ENCODE measurements around the gene ATP8B1. TPM values are rescaled to one million over a fixed set of nuclear protein-coding genes. Genes with fewer than 3 reads are reported as not detected.

ATP8B1 gene
- total RNA-seq, 1 donor from 2014 or later, result 66.7 TPM

- H3K4me1 Mint-ChIP-seq (ENCODE audit: unreplicated experiment), result peaks cover 9% of the 10 kb centered on the region
- peaks cover 9% of the 10 kb centered on the region for H3K36me3 Mint-ChIP-seq (ENCODE audit: low read depth, unreplicated experiment)
- peak overlapping the region; percentile 84 for H3K27ac Mint-ChIP-seq (ENCODE audit: unreplicated experiment)
- H3K27me3 Mint-ChIP-seq (ENCODE audit: unreplicated experiment), result peaks cover 3% of the 10 kb centered on the region
- peak overlapping the region; percentile 93 for H3K4me3 Mint-ChIP-seq (ENCODE audit: unreplicated experiment)
- TF ChIP-seq CTCF (IDR thresholded peaks at IDR 0.05; ENCODE audit: unreplicated experiment), result peak; percentile 35
- peak; percentile 93 for DNase-seq (ENCODE audit: low spot score)
- H3K9me3 Mint-ChIP-seq (ENCODE audit: unreplicated experiment), result no peaks in the 10 kb centered on the region
Measured at GRCh38 chr18:57630002-57630753, 172.9 kb downstream of the ATP8B1 start.

- no peaks in the 10 kb centered on the region for H3K9me3 Mint-ChIP-seq (ENCODE audit: unreplicated experiment)
- peaks cover 8% of the 10 kb centered on the region for H3K36me3 Mint-ChIP-seq (ENCODE audit: low read depth, unreplicated experiment)
- H3K4me1 Mint-ChIP-seq (ENCODE audit: unreplicated experiment), result peaks cover 9% of the 10 kb centered on the region
- H3K27me3 Mint-ChIP-seq (ENCODE audit: unreplicated experiment), result peaks cover 3% of the 10 kb centered on the region
- no peak for TF ChIP-seq CTCF (IDR thresholded peaks at IDR 0.05; ENCODE audit: unreplicated experiment)
- no peak for DNase-seq (ENCODE audit: low spot score)
- no peak overlapping the region for H3K4me3 Mint-ChIP-seq (ENCODE audit: unreplicated experiment)
- H3K27ac Mint-ChIP-seq (ENCODE audit: unreplicated experiment), result no peak overlapping the region
Measured at GRCh38 chr18:57629422-57629821, 173.7 kb downstream of the ATP8B1 start.

- Mint-ChIP-seq H3K27ac (ENCODE audit: unreplicated experiment) (no peak overlapping the region), H3K4me1 (ENCODE audit: unreplicated experiment) (peaks cover 9% of the 10 kb centered on the region), H3K36me3 (ENCODE audit: low read depth, unreplicated experiment) (peaks cover 5% of the 10 kb centered on the region), H3K4me3 (ENCODE audit: unreplicated experiment) (no peak overlapping the region), H3K27me3 (ENCODE audit: unreplicated experiment) (peaks cover 5% of the 10 kb centered on the region), H3K9me3 (ENCODE audit: unreplicated experiment) (no peaks in the 10 kb centered on the region)
- DNase-seq (ENCODE audit: low spot score), result no peak
- no peak for TF ChIP-seq CTCF (IDR thresholded peaks at IDR 0.05; ENCODE audit: unreplicated experiment)
Measured at GRCh38 chr18:57627488-57627887, 175.6 kb downstream of the ATP8B1 start.

GRCh38 chr18:57624988-57625387 lies 178.1 kb downstream of the ATP8B1 start:
- Mint-ChIP-seq H3K36me3 (ENCODE audit: low read depth, unreplicated experiment) (no peaks in the 10 kb centered on the region), H3K9me3 (ENCODE audit: unreplicated experiment) (no peaks in the 10 kb centered on the region), H3K4me3 (ENCODE audit: unreplicated experiment) (no peak overlapping the region), H3K27ac (ENCODE audit: unreplicated experiment) (no peak overlapping the region), H3K27me3 (ENCODE audit: unreplicated experiment) (peaks cover 8% of the 10 kb centered on the region), H3K4me1 (ENCODE audit: unreplicated experiment) (peaks cover 9% of the 10 kb centered on the region)
- TF ChIP-seq CTCF (IDR thresholded peaks at IDR 0.05; ENCODE audit: unreplicated experiment), result no peak
- no peak for DNase-seq (ENCODE audit: low spot score)

- Mint-ChIP-seq H3K4me3 (ENCODE audit: unreplicated experiment) (peak overlapping the region; percentile 97), H3K9me3 (ENCODE audit: unreplicated experiment) (no peaks in the 10 kb centered on the region), H3K4me1 (ENCODE audit: unreplicated experiment) (peaks cover 5% of the 10 kb centered on the region), H3K36me3 (ENCODE audit: low read depth, unreplicated experiment) (peaks cover 4% of the 10 kb centered on the region), H3K27ac (ENCODE audit: unreplicated experiment) (peak overlapping the region; percentile 97), H3K27me3 (ENCODE audit: unreplicated experiment) (peaks cover 7% of the 10 kb centered on the region)
- peak; percentile 36 for DNase-seq (ENCODE audit: low spot score)
- no peak for TF ChIP-seq CTCF (IDR thresholded peaks at IDR 0.05; ENCODE audit: unreplicated experiment)
Measured at GRCh38 chr18:57621246-57621604, 181.9 kb downstream of the ATP8B1 start.
